ENCODE data around the gene PRSS56. TPM values are rescaled to one million over a fixed set of nuclear protein-coding genes. Genes with fewer than 3 reads are reported as not detected.

PRSS56 gene
- polyA plus RNA-seq, 5 donors: 0.13 TPM; not detected in 4

DNA sequence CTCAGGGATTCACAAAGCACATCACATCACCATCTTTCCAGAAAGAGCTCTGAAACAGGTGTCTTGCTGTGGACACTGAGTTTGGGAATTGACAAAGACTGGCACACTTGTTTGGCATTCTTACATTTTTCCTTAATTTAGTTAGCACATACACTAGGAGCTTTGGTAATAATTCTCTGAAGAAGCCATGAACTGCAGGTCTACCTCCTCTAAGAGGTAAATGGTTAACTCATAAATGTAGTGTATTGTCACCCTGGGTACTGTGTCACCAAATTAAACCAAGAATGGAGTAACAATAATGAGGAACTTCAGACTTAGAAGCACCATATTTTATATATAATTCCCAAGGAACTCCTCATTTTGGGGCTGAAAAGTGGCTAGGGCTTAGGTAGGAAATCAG, 52.9 kb downstream of the PRSS56 start:
- no peak for DNase-seq

DNA sequence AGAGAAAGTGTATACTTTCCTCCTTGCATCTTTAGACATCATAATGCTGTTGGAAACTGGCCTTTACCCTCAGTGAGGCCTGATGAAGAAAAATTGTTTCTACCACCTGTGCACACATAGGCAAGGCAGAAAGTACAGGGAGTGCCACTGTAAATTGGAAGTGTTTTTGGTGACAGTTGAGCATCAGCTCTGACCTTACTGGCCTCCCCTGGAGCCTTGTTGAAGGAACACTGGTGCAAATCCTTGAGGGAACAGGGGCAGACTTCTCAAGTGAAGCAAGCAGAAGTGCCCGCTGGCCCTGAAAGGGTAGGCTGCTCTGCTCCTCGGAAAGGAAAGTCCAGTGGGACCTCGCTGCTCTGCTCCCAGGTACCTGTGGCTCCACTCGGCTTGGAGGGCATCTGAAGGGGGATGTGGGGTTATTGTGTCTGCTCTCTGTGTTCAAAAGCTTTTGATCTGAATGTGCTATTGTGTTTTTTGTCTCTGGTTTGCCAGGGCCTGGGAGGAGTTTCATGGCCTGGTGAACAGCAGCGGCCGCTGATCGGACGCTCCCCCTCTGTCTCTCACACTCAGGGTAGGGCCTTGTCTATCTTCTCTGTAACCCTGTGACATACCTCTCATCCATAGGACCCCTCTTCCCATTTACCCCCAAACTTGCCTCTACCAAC, 53.7 kb downstream of the PRSS56 start:
- DNase-seq: no peak

DNA sequence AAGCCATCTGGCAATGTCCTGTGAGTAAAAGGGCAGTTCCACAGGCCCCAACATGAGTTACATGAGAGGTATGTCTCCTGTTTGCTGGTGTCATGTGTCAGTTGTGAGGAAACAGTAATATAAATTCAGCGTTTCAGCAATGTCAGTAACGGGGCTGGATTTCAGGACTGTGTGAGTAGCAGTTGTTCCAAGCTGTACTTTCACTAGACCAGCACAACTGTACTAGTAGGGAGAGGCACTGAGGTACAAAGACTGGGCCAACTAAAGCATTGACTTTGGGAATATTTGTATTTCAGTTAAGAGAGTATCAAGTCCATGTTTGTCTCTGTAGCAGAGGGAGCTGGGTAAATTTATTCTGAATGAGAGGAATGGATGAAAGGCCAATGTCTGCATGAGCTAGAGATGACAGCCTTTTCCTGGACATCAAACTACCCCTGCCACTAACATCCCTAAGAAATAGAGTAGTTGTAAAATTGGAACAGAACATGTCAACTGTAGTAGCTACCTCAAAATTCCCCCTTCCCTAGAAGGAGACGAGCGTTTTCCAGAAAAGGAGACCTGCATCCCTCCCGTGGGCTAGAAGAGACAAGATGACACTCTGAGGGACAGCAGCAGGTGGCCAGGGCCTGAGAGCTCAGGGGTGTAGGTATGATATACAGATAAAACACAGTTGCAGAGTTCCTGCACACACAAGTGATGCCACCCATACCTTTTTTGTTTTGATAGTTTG, 54.7 kb downstream of the PRSS56 start:
- no peak for DNase-seq

Other genes with a start within 250 kb of the PRSS56 start
- under 1 TPM in 2 of 5 donors, not detected in 3; 0.19 to 0.23 TPM for gene ALPP, start 141.6 kb upstream of the PRSS56 start, polyA plus RNA-seq (ENCODE audit: insufficient read depth in 1 of 5, insufficient read length in 5 of 5, low replicate concordance in 1 of 5)
- gene ALPG, start 113.5 kb upstream of the PRSS56 start, polyA plus RNA-seq (ENCODE audit: insufficient read depth in 1 of 5, insufficient read length in 5 of 5, low replicate concordance in 1 of 5): under 1 TPM in 3 of 5 donors, not detected in 2; 0.05 to 0.12 (median 0.05) TPM
- not detected for gene ALPI, start 64.2 kb upstream of the PRSS56 start, polyA plus RNA-seq (ENCODE audit: insufficient read depth in 1 of 5, insufficient read length in 5 of 5, low replicate concordance in 1 of 5)
- under 1 TPM; 0.25 to 0.50 (median 0.30) TPM for gene ECEL1, start 32.6 kb upstream of the PRSS56 start, polyA plus RNA-seq (ENCODE audit: insufficient read depth in 1 of 5, insufficient read length in 5 of 5, low replicate concordance in 1 of 5)
- gene CHRND, start 5.8 kb downstream of the PRSS56 start, polyA plus RNA-seq (ENCODE audit: insufficient read depth in 1 of 5, insufficient read length in 5 of 5, low replicate concordance in 1 of 5): 1 to 10 TPM in 1 of 5 donors, under 1 TPM in 2, not detected in 2; 0.12 to 5.9 (median 0.15) TPM
- 1 to 10 TPM in 1 of 5 donors, under 1 TPM in 4; 0.07 to 5.1 (median 0.18) TPM for gene CHRNG, start 19.3 kb downstream of the PRSS56 start, polyA plus RNA-seq (ENCODE audit: insufficient read depth in 1 of 5, insufficient read length in 5 of 5, low replicate concordance in 1 of 5)
- 10 to 100 TPM in 4 of 5 donors, 1 to 10 TPM in 1; 9.3 to 13.2 (median 12.4) TPM for gene TIGD1, start 30.2 kb downstream of the PRSS56 start, polyA plus RNA-seq (ENCODE audit: insufficient read depth in 1 of 5, insufficient read length in 5 of 5, low replicate concordance in 1 of 5)
- 10 to 100 TPM; 91.7 to 99.8 (median 95.9) TPM for gene EIF4E2, start 30.3 kb downstream of the PRSS56 start, polyA plus RNA-seq (ENCODE audit: insufficient read depth in 1 of 5, insufficient read length in 5 of 5, low replicate concordance in 1 of 5)
- gene EFHD1, start 113.2 kb downstream of the PRSS56 start, polyA plus RNA-seq (ENCODE audit: insufficient read depth in 1 of 5, insufficient read length in 5 of 5, low replicate concordance in 1 of 5): 10 to 100 TPM in 1 of 5 donors, 1 to 10 TPM in 4; 3.3 to 15.1 (median 4.4) TPM
- 10 to 100 TPM; 42.5 to 65.3 (median 62.1) TPM for gene GIGYF2, start 176.9 kb downstream of the PRSS56 start, polyA plus RNA-seq (ENCODE audit: insufficient read depth in 1 of 5, insufficient read length in 5 of 5, low replicate concordance in 1 of 5)

All from right lung (tissue), 5 donors.